ENCODE data around the gene NDC80. TPM values are rescaled to one million over a fixed set of nuclear protein-coding genes. Genes with fewer than 3 reads are reported as not detected.

NDC80 gene
- total and polyA plus RNA-seq, 9 of the 15 experiments (the other 6 are each of a cell fraction or from before 2014, with no cell fraction given) = 65.2 to 97.9 (median 83.3) TPM

- Histone ChIP-seq H3K4me2 (ENCODE audit: insufficient read depth, low read length) (peak overlapping the region; percentile 67), H3K4me1 (replicated peaks in 1 of 2; ENCODE audit: control insufficient read depth in 2 of 2, insufficient read depth in 2 of 2, low read length in 2 of 2) (peaks cover 16 to 24% of the 10 kb centered on the region in 2 experiments; a peak in 4 of 5 replicates), H3K36me3 (ENCODE audit: control insufficient read depth, insufficient read depth, low read length) (peaks cover 10% of the 10 kb centered on the region; the same call in 2 of the 3 replicates), H2AFZ (ENCODE audit: low read depth, low read length) (no peak overlapping the region), H3K9me3 (replicated peaks; ENCODE audit: control insufficient read depth, insufficient read depth, low read depth, low read length) (no peaks in the 10 kb centered on the region), H3K9ac (ENCODE audit: insufficient read depth in 1 of 2, low read depth in 2 of 2, low read length in 2 of 2) (peak overlapping the region; percentile 69 to 93; a peak in 3 of 4 replicates), H3K4me3 (peak overlapping the region; percentile 86), H3K9me1 (ENCODE audit: control insufficient read depth, insufficient read depth, low read length) (no peaks in the 10 kb centered on the region), H3K27me3 (ENCODE audit: control insufficient read depth in 2 of 2, insufficient read depth in 2 of 2, low read length in 2 of 2) (no peaks in the 10 kb centered on the region), H4K20me1 (replicated peaks; ENCODE audit: control insufficient read depth, insufficient read depth, low read length) (peaks cover 27% of the 10 kb centered on the region; the same call in 1 of the 2 replicates), H3K27ac (ENCODE audit: extremely low read depth, low read depth, low read length) (peak overlapping the region; percentile 54), H3K79me2 (ENCODE audit: control insufficient read depth, insufficient read depth, low read length) (peaks cover 75% of the 10 kb centered on the region)
- in situ Hi-C loops (cut with MboI) (no loop called here), intact Hi-C loops (cut with micrococcal nuclease) (loop anchor here (5.0 kb wide), 2 partner anchors 86 to 331 kb away; partner anchors contain the start of genes METTL4 and NDC80)
- WGBS (ENCODE audit: insufficient coverage, low coverage, missing lambda C conversion rate) = 8% methylated on average over 12 of the region's 12 CpGs
- FAIRE-seq = no peak
- BruUV-seq (replicated peaks) = no TSS peak
- POLR2A ChIA-PET = interaction anchor here (0.6 to 4.5 kb wide), 8 partner anchors 9 to 116 kb away, joined by 3 to 22 read pairs (median 4); no protein-coding TSS in a partner anchor
- DNase-seq (ENCODE audit: extremely low read depth in 1 of 4, low spot score in 3 of 4) = peak in 1 of 4 experiments; percentile 58
- no peak for ATAC-seq
- CTCF ChIA-PET (ENCODE audit: low intra/inter-chr PET ratio) = no interaction called here
- TF ChIP-seq NR2C2 (CRISPR knock-in tag; IDR thresholded peaks at IDR 0.05) (no peak), NR2C2 (tag; IDR thresholded peaks at IDR 0.05) (no peak), LEF1 (IDR thresholded peaks at IDR 0.05) (no peak), FIP1L1 (IDR thresholded peaks at IDR 0.05; ENCODE audit: low read depth, low read length, poor library complexity, severe bottlenecking) (no peak), YY1 (IDR thresholded peaks at IDR 0.05; ENCODE audit: borderline replicate concordance in 1 of 3, control insufficient read depth in 1 of 3, extremely low read depth in 1 of 3, insufficient read depth in 3 of 3, insufficient read length in 1 of 3, insufficient replicate concordance in 2 of 3, low read depth in 1 of 3, low read length in 2 of 3) (no peak), ZNF780A (CRISPR knock-in tag; IDR thresholded peaks at IDR 0.05) (no peak), RBM22 (IDR thresholded peaks at IDR 0.05; ENCODE audit: low read depth, low read length, poor library complexity, severe bottlenecking) (no peak), ZNF395 (CRISPR knock-in tag; IDR thresholded peaks at IDR 0.05) (no peak), ZNF165 (CRISPR knock-in tag; IDR thresholded peaks at IDR 0.05; ENCODE audit: borderline replicate concordance) (no peak)
- TF ChIP-seq, protein P1, sequence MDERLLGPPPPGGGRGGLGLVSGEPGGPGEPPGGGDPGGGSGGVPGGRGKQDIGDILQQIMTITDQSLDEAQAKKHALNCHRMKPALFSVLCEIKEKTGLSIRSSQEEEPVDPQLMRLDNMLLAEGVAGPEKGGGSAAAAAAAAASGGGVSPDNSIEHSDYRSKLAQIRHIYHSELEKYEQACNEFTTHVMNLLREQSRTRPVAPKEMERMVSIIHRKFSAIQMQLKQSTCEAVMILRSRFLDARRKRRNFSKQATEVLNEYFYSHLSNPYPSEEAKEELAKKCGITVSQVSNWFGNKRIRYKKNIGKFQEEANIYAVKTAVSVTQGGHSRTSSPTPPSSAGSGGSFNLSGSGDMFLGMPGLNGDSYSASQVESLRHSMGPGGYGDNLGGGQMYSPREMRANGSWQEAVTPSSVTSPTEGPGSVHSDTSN (CRISPR knock-in tag; IDR thresholded peaks at IDR 0.05; ENCODE audit: low read depth) = no peak
- TF ChIP-seq, protein P1 (tag; conservative IDR thresholded peaks at IDR 0.05; ENCODE audit: low read depth) = no peak
- TF ChIP-seq, protein P2, sequence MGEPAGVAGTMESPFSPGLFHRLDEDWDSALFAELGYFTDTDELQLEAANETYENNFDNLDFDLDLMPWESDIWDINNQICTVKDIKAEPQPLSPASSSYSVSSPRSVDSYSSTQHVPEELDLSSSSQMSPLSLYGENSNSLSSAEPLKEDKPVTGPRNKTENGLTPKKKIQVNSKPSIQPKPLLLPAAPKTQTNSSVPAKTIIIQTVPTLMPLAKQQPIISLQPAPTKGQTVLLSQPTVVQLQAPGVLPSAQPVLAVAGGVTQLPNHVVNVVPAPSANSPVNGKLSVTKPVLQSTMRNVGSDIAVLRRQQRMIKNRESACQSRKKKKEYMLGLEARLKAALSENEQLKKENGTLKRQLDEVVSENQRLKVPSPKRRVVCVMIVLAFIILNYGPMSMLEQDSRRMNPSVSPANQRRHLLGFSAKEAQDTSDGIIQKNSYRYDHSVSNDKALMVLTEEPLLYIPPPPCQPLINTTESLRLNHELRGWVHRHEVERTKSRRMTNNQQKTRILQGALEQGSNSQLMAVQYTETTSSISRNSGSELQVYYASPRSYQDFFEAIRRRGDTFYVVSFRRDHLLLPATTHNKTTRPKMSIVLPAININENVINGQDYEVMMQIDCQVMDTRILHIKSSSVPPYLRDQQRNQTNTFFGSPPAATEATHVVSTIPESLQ (CRISPR knock-in tag; IDR thresholded peaks at IDR 0.05) = no peak
- TF ChIP-seq, protein P3, sequence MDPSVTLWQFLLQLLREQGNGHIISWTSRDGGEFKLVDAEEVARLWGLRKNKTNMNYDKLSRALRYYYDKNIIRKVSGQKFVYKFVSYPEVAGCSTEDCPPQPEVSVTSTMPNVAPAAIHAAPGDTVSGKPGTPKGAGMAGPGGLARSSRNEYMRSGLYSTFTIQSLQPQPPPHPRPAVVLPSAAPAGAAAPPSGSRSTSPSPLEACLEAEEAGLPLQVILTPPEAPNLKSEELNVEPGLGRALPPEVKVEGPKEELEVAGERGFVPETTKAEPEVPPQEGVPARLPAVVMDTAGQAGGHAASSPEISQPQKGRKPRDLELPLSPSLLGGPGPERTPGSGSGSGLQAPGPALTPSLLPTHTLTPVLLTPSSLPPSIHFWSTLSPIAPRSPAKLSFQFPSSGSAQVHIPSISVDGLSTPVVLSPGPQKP (CRISPR knock-in tag; IDR thresholded peaks at IDR 0.05) = no peak
Measured at GRCh38 chr18:2657788-2658458, 86.6 kb downstream of the NDC80 start.

Measured in K562 (cell line).